Ascending aorta (tissue), 2 donors: Measurements from ENCODE around the gene TXLNG. TPM values are rescaled to one million over a fixed set of nuclear protein-coding genes. Genes with fewer than 3 reads are reported as not detected.
A peak's percentile ranks its signal among the peaks of the same experiment; 100 is the strongest.
"Not testable (repeated sequence)": the region's sequence is repeated elsewhere in the genome, so short reads cannot be mapped to it uniquely, and the experiment has no call there.

ENCODE experiments used
- DNase-seq, 2 donors: peaks; one replicate each; pipeline ENCODE4 v3.0.0-alpha.2; 2019; ENCODE audit warnings: low spot score in 2 of 2
- H3K27ac ChIP-seq, 2 donors: fragments of 200-600 bp; sonication (generic); one replicate each; pipeline ENCODE4 v1.5.1; 2016 to 2017; ENCODE audit warnings: mild to moderate bottlenecking in 1 of 2
- H3K27me3 ChIP-seq: fragments of 200-600 bp; sonication (generic); one replicate; pipeline ENCODE4 v1.5.1; 2017
- H3K36me3 ChIP-seq, 2 donors: fragments of 200-600 bp; sonication (generic); one replicate each; pipeline ENCODE4 v1.5.1; 2016
- H3K4me1 ChIP-seq, 2 donors: fragments of 200-600 bp; sonication (generic); one replicate each; pipeline ENCODE4 v1.5.1; 2016 to 2017; ENCODE audit warnings: mild to moderate bottlenecking in 1 of 2
- H3K4me3 ChIP-seq, 2 donors: fragments of 200-600 bp; sonication (generic); one replicate each; pipeline ENCODE4 v1.5.1; 2016 to 2017; ENCODE audit warnings: mild to moderate bottlenecking in 1 of 2
- H3K9me3 ChIP-seq, 2 donors: fragments of 200-600 bp; sonication (generic); one replicate each; pipeline ENCODE4 v1.5.1; 2016
- intact Hi-C: fragments of 100-400 bp; cut with DNase I; formaldehyde crosslinking; loops from one replicate; pipeline ENCODE4 v1.15.1; 2023
- total RNA-seq: library from RNA; depleted of rRNA; stranded (reverse); fragments of >200 nt; gene quantifications from one replicate; pipeline ENCODE4 v1.1.0, GENCODE V29; 2016
- TF ChIP-seq, protein P1 (sequence below), 3 experiments: fragments of 200-600 bp in 2 of 3; fragments of 450-650 bp in 1 of 3; sonication (generic) in 2 of 3; IDR thresholded peaks; one replicate each; pipeline ENCODE4 v1.5.1; 2016 to 2019; ENCODE audit warnings: antibody characterized with exemption in 3 of 3, mild to moderate bottlenecking in 1 of 3, moderate library complexity in 1 of 3

TXLNG gene
- total RNA-seq, 1 donor from 2014 or later, result 3.9 TPM

DNA sequence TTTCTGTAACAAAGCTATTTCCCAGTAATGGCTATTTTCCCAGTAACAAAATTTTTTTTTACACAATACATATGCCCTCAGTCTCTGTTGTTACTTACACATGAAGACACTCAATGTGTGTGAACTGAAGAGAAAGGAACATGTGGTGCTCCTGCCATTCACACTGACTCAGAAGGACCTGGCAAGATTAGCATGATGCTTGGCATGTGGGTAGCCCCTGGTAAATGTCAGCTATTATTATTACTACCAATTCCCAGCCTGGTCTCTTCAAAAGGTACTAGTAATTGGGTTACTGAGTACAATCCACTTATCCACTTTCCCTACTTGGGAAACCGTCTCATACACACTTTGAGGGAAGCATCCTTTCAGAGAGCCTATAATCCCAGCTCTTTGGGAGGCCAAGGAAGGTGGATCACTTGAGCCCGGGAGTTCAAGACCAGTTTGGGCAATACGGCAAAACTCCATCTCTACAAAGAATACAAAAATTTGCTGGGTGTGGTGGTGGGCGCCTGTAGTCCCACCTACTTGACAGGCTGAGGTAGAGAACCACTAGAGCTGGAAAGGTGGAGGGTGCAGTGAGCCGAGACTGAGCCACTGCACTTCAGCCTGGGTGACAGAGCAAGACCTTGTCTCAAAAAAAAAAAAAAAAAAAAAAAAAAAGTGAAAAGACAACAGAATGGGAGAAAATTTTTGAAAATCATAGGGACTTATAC lies 69.3 kb downstream of the TXLNG start:
- intact Hi-C loops, result no loop called here
- TF ChIP-seq, protein P1, sequence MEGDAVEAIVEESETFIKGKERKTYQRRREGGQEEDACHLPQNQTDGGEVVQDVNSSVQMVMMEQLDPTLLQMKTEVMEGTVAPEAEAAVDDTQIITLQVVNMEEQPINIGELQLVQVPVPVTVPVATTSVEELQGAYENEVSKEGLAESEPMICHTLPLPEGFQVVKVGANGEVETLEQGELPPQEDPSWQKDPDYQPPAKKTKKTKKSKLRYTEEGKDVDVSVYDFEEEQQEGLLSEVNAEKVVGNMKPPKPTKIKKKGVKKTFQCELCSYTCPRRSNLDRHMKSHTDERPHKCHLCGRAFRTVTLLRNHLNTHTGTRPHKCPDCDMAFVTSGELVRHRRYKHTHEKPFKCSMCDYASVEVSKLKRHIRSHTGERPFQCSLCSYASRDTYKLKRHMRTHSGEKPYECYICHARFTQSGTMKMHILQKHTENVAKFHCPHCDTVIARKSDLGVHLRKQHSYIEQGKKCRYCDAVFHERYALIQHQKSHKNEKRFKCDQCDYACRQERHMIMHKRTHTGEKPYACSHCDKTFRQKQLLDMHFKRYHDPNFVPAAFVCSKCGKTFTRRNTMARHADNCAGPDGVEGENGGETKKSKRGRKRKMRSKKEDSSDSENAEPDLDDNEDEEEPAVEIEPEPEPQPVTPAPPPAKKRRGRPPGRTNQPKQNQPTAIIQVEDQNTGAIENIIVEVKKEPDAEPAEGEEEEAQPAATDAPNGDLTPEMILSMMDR (IDR thresholded peaks at IDR 0.05), result no peak
- H3K4me1 ChIP-seq, result no peaks in the 10 kb centered on the region
- H3K9me3 ChIP-seq, result no peaks in the 10 kb centered on the region
- H3K4me3 ChIP-seq, result no peak overlapping the region
- no peak overlapping the region for H3K27ac ChIP-seq
- peaks cover 29 to 47% of the 10 kb centered on the region in 2 donors for H3K36me3 ChIP-seq
- H3K27me3 ChIP-seq, result no peaks in the 10 kb centered on the region
- no peak for DNase-seq

DNA sequence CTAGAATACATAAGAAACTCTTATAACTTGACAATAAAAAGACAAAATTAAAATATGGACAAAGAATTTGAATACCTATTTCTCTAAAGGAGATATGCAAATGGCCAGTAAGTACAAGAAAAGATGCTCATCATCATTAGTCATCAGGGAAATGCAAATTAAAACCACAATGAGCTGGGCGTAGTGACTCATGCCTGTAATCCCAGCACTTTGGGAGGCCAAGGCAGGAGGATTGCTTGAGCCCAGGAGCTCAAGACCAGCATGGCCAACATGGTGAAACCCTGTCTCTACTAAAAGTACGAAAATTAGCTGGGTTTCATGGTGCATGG lies 69.8 kb downstream of the TXLNG start:
- peaks cover 26 to 47% of the 10 kb centered on the region in 2 donors for H3K36me3 ChIP-seq
- H3K4me1 ChIP-seq, H3K9me3 ChIP-seq, H3K4me3 ChIP-seq, H3K27me3 ChIP-seq, DNase-seq, intact Hi-C loops, H3K27ac ChIP-seq: not testable (repeated sequence)

DNA sequence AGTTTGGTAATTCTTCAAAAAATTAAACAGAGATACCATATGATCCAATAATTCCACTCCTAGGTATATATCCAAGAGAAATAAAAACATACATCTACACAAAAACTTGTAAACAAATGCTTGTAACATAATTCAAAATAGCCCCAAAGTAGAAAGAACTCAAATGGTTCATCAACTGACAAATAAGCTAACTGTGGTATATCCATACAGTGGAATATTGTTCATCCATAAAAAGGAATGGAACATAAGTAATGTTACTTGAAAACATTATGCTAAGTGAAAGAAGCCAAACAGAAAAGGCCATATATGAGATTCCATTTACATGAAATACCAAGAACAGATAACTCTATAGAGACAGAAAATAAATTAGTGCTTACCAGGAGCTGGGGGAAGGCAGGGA lies 70.5 kb downstream of the TXLNG start:
- no peaks in the 10 kb centered on the region for H3K4me1 ChIP-seq
- no peak for DNase-seq
- no peak overlapping the region for H3K4me3 ChIP-seq
- TF ChIP-seq, protein P1 (IDR thresholded peaks at IDR 0.05), result no peak
- H3K27me3 ChIP-seq, result no peaks in the 10 kb centered on the region
- no peaks in the 10 kb centered on the region for H3K9me3 ChIP-seq
- H3K36me3 ChIP-seq, result peaks cover 26 to 43% of the 10 kb centered on the region in 2 donors
- intact Hi-C loops, result no loop called here
- no peak overlapping the region for H3K27ac ChIP-seq

DNA sequence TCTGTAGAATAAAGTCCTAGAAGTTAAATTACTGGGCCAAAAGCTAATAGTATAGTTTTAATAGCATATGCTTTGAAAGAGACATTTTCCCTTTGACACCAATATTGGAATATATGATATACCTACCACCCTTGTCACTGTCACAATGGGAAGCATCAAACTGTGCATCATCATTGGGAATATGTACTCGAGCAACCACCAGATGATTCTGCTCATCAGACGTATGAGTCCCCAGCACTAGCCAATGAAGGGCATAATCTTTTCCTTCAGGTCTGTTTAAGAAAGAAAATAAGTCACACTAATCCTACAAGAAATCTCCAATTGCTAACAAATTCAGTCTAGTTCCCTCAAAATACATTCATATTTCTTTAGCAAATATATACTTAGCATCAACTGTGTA lies 76.6 kb downstream of the TXLNG start:
- no peak overlapping the region for H3K27ac ChIP-seq
- H3K4me3 ChIP-seq, result no peak overlapping the region
- H3K4me1 ChIP-seq, result peaks cover 0 to 3% of the 10 kb centered on the region in 2 donors
- H3K27me3 ChIP-seq, result no peaks in the 10 kb centered on the region
- no peaks in the 10 kb centered on the region for H3K9me3 ChIP-seq
- TF ChIP-seq, protein P1 (IDR thresholded peaks at IDR 0.05), result no peak
- intact Hi-C loops, result no loop called here
- DNase-seq, result no peak
- H3K36me3 ChIP-seq, result peaks cover 0 to 4% of the 10 kb centered on the region in 2 donors

DNA sequence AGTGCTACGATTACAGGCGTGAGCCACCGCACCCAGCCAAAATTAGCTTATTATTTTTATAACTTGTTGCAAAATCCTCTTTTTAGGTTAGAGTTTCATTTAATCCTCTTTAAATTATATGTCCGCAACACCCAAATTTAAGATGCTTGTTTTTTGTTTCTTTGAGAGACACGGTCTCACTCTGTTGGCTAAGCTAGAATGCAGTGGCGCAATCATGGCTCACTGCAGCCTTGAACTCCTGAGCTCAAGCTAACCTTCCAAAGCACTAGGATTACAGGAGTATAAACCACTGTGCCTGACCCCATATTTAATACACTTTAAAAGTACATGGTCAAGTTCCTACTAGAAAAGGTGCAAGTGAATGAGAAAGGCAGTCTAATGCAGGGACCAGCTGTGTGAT lies 81.7 kb downstream of the TXLNG start:
- TF ChIP-seq, protein P1 (IDR thresholded peaks at IDR 0.05), result no peak
- H3K4me3 ChIP-seq, result peak overlapping the region in 1 of 2 donors; percentile 80
- peaks cover 0 to 7% of the 10 kb centered on the region in 2 donors for H3K4me1 ChIP-seq
- H3K27ac ChIP-seq, result no peak overlapping the region
- no peaks in the 10 kb centered on the region for H3K27me3 ChIP-seq
- intact Hi-C loops, result no loop called here
- DNase-seq, result no peak
- H3K36me3 ChIP-seq, result no peaks in the 10 kb centered on the region
- H3K9me3 ChIP-seq, result no peaks in the 10 kb centered on the region

GRCh38 chrX:16868920-16869319 lies 82.7 kb downstream of the TXLNG start:
- Histone ChIP-seq H3K27ac (peak overlapping the region in 1 of 2 donors; percentile 97), H3K4me3 (peak overlapping the region; percentile 80), H3K9me3 (no peaks in the 10 kb centered on the region), H3K27me3 (no peaks in the 10 kb centered on the region), H3K36me3 (no peaks in the 10 kb centered on the region), H3K4me1 (peaks cover 0 to 7% of the 10 kb centered on the region in 2 donors)
- intact Hi-C loops, result no loop called here
- no peak for DNase-seq
- TF ChIP-seq, protein P1 (IDR thresholded peaks at IDR 0.05), result no peak
